OCI-M2 (cell line): ENCODE data around the gene ATP10A.

Source experiments
- DNase-seq: peaks from one replicate; lab custom pipeline; 2025; ENCODE audit not compliant: unreplicated experiment; lab: John Stamatoyannopoulos, UW

ATP10A gene

GRCh38 chr15:25708391-25708790 lies 154.7 kb downstream of the ATP10A start:
- no peak for DNase-seq

GRCh38 chr15:25707656-25708365 lies 155.3 kb downstream of the ATP10A start:
- no peak for DNase-seq

GRCh38 chr15:25706176-25706955 lies 156.8 kb downstream of the ATP10A start:
- no peak for DNase-seq

- DNase-seq = no peak
Measured at GRCh38 chr15:25705433-25706115, 157.6 kb downstream of the ATP10A start.

DNA sequence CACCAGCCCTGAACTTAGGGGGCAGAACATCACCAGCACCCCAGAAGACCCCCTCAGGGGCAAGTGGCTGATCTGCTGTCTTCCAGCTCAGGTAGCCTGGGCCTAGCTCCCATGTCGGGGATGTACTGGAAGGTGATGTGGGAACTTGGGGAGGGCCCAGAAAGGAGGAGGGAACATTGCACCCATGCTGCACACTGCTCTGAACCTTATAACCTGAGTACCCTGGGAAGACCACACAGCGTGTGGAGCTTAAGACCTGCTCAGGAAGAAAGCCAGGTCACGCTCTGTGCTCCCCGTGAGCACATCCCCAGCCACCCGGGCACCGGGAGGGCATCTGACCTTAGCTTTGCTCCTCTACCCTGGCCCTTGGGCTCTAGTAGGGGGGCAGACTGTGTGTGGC lies 159.4 kb downstream of the ATP10A start:
- no peak for DNase-seq

GRCh38 chr15:25701721-25702465 lies 161.2 kb downstream of the ATP10A start:
- no peak for DNase-seq

GRCh38 chr15:25700916-25701315 lies 162.2 kb downstream of the ATP10A start:
- no peak for DNase-seq

- DNase-seq = no peak
Measured at GRCh38 chr15:25697586-25697985, 165.5 kb downstream of the ATP10A start.

- no peak for DNase-seq
Measured at GRCh38 chr15:25695875-25696760, 167.0 kb downstream of the ATP10A start.

DNA sequence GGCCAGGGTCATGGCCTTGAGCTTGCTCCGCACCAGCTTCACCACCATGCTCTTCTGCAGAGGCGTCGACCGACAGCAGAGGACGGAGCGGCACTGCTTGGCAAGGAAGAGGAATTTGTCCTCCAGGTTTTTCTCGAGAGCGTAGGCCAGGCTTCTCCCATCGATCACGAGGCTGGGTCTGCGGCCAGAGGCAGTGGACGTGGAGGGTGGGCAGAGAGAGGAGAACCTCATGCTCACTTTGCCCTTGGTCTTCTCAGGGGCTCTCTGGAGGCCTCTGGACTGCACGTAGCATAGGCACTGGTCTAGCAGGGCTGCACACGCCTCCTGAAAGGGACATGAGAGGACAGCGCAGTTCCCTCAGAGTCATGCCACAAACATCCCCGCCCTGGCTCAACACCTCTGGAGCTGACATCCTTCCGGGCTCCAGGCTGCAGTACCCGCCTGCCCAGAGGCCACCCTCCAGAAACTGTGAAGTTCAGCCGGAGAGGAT lies 168.3 kb downstream of the ATP10A start:
- no peak for DNase-seq

GRCh38 chr15:25694239-25694584 lies 168.9 kb downstream of the ATP10A start:
- no peak for DNase-seq

DNA sequence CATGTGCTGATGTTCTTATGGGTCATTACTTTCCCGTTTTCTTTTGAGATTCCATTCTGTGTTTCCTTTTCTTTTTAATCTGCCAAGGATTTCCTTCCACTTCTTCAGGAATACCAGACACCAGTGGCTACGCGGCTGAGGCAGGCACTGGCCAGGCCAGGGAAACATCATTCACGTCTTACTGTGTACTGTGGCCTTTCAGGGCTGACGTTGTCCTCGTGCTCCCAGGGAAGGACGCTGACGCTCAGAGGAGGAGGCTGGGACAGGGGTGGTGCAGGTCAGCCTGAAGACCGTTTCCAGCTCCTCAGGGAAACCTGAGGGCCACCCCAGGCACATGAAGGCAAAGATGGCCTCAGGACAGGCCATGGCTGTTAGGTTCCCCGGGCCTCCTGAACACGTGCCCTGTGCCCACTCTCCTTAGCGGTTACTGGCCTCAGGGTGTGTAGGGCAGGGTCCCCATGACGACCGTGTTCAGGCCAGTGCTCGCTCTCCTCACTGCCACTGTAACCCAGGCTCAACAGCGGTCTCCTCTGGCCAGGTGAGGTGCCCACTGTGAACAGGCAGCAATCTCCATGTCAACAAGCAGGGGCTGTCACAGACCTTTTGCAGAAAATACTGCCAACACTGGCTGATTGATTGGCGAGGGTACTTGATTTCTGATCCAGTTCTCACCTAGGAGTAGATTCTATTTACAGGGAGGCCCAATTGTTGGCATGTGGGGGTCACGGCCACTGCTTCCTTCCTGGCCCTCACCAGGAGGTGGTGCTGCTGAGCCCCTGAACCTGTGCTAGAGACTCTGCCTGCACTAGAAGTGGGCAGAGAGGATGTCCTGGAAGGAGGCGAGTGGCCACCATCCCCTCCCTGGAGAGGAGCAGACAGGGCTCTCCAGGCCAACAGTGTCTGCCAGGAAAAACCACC lies 169.5 kb downstream of the ATP10A start:
- DNase-seq = no peak

GRCh38 chr15:25691544-25692430 lies 171.3 kb downstream of the ATP10A start:
- DNase-seq = no peak

DNA sequence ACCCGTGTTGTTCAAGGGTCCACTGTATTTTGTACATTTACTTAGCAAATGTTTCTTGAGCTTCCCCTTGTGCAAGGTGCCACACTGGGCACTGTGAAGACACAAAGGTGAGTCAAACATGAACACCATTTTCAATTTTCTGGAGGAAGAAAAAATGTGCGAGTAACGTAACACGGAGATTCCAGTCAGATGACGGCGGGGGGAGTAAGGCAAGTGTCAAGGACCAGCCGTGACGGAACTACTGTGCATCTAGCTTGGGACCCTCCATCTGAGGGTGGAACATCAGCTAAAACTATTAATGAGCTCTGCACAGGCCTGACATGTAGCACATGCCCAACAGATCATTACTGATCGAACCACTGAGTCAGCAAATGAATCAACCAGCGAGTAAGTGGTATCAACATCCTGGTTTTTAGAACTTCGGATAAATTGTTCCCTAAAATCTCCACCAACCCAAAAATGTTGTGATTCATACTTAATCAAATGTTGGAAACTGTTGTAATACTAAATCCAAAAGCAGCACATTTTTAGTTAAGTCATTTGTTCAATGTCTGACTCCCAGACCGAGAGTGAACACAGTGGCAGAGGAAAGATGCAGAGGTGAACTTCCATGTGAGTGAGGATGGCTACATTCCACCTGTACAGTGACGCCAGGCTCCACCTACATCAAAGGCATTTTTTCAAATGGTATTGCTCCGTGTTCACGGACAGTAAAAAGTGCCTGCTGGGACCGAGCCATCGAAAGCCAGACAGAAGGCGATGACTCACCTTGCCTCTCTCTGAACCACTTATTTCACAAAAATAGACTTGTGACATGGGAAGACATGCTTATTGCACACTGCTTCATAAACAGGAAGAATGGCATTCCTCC lies 172.2 kb downstream of the ATP10A start:
- DNase-seq = no peak

GRCh38 chr15:25689592-25689991 lies 173.5 kb downstream of the ATP10A start:
- no peak for DNase-seq

DNA sequence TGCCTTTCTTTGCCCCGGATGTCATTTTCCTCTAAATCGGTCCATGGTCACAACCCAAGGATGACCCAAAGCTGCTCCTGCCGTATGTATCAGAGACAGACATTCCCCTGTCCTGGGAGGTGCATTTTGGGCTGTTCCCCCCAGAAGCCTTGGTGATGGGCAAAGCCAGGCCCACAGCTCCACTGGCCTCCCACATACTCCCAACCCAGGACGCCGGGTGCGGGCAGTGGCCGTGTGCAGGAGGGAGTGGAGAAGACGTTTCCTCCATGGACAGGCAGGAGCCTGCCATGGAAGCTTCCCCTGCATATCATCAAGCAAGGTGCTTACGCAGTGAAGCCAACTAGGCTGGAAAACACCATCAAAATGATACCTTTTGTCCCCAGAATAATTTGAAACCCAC lies 175.0 kb downstream of the ATP10A start:
- DNase-seq = no peak

DNA sequence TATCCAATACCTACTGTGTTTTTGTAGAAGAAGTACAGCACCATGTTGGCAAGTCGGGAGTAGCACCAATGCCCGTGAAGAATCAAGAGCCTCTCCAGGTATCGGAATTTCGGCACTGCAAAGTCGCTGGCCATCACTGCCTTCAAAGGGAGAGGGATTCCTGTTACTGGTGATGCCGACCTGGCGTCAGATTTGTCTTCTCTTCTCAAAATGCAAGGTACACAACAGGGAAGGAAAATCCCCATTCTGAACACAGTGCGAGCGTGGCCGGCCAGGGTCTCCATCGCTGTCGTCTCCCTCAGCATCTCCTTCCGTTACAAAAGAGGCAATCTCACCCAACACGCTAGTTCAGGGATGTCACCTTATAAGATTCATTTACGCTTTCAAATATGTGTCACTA lies 175.4 kb downstream of the ATP10A start:
- DNase-seq = no peak
